IPS-NIHi11 (cell line): ENCODE measurements around the gene ACVR1.
"Not testable (repeated sequence)": the region's sequence is repeated elsewhere in the genome, so short reads cannot be mapped to it uniquely, and the experiment has no call there.

Experiments
- DNase-seq: peaks from one replicate; pipeline ENCODE4 v3.0.0; 2012; ENCODE audit warnings: mixed read lengths, low spot score

The ACVR1 gene

DNA sequence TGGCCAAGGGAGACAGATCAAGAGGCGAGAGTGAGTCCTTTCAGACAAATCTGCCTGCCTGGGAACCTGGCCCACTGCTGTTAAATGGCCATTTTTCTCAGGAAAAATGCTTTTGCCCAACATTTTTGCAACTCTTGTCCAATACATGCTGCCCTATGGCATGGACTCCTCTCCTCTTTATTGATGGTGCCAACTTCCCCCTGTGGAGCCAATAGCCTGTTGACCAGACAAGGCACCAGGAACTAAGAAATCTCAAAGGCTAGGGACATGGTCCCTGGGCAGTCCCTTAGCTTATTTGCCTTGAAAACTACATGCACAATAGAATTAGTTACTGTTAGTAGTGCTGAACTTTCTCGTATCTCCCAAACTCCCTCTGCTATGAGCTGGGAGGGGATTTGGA lies 155.6 kb downstream of the ACVR1 start:
- no peak for DNase-seq

DNA sequence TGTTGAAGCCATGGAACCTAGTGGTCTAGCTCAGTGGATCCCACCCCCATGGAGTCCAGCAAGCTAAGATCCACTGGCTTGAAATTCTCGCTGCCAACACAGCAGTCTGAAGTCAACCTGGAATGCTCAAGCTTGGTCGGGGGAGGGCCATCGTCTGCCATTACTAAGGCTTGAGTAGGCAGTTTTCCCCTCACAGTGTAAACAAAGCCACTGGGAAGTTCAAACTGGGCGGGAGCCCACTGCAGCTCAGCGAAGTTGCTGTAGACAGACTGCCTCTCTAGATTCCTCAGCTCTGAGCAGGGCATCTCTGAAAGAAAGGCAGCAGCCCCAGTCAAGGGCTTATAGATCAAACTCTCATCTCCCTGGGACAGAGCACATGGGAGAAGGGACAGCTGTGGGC lies 171.5 kb downstream of the ACVR1 start:
- DNase-seq, result not testable (repeated sequence)

DNA sequence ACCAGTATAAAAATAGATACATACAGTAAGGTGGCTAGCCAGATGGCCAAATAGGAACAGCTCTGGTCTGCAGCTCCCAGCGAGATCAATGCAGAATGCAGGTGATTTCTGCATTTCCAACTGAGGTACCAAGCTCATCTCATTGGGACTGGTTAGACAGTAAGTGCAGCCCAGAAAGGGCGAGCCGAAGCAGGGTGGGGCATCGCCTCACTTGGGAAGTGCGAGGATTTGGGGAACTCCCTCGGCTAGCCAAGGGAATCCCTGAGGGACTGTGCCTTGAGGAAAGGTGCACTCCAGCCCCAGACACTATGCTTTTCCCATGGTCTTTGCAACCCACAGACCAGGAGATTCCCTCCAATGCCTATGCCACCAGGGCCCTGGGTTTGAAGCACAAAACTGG lies 172.0 kb downstream of the ACVR1 start:
- DNase-seq, result not testable (repeated sequence)

DNA sequence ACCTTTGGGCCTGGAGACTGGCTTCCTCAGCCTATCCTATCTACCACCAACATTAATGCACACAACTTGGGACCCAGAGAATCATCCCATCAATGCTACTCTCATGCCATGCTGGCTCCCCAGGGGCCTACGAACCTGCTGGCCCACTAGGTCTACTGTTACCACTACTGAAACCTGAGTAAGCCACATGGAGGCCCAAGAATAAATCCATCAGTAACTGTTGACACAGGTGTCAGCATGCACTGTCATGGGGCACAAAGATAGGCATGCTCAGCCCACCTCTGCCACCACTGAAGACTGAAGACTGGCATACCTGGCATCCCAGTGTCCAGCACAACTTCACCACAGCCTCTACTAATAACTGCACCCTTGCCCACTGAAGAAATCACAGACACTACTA lies 176.3 kb downstream of the ACVR1 start:
- DNase-seq, result no peak

DNA sequence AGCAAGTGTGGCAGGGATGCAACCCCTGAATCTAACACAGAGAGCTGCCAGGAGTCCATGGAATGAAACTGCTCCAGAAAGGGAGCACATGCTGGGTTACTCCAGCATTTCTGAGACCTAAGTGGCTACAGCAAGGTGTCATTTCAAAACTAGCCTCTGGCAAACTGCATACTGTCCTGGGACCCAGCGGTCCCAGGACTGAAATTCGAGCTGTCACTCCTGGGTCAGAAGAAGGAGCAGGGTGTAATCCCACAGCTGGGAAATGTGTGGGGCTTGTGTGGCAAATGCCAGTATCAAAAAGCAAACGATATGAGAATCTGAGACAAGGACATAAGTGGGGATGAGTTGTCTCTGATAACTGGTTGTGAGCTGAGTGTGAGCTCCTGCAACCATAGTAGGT lies 177.1 kb downstream of the ACVR1 start:
- DNase-seq, result no peak

DNA sequence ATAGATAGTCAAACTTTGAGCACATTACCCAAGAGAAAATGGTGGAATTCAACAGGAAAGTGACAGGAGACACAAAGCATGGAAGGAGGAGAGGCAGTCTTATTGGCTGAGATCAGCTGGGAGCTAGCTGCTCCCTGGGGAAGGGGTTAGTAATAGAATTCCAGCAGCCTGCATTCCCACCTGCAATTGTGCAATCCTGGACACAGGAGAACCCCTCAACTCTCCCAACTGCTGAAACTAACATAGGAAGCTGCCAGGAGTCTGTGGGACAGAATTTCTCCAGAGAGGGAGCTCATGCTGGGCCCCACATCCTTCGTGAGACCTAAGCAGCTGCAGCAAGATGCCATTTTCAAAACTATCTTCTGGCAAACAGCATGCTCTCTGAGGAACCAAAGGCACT lies 177.7 kb downstream of the ACVR1 start:
- no peak for DNase-seq

DNA sequence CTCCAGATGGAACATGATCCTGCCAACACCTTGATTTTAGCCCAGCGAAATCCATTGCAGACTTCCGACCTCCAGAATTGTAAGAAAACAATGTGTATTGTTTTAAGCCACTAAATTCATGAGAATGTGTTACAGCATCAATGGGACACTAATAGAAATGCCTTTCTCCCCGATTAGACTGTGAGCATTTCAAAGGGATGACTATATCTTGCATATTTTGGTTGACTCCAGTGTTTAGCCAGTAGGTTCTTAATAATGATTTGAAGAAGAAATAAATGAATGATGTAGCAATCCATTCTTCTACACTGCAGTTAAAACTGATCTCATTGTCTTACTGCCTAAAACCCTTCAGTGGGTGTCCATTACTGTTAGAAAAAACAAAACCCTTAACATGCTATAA lies 180.1 kb downstream of the ACVR1 start:
- no peak for DNase-seq

DNA sequence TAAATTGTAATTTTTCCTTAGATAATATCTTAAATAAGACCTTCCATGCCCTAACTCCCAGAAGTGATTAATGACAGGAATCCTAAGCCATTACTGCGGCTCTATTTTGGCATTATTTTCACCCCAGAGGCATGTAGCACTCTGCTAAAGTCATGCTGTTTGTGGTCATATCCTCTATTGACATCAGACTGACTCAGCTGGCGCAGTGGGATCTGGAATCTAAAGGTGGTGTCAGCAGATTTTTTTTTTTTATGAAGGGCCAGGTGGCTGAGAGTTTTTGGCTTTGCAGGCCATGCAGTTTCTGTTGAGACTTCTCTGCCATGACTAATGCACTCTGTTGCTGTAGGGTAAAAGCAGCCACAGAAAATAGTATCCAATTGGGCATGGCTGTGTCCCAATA lies 183.4 kb downstream of the ACVR1 start:
- DNase-seq, result no peak

DNA sequence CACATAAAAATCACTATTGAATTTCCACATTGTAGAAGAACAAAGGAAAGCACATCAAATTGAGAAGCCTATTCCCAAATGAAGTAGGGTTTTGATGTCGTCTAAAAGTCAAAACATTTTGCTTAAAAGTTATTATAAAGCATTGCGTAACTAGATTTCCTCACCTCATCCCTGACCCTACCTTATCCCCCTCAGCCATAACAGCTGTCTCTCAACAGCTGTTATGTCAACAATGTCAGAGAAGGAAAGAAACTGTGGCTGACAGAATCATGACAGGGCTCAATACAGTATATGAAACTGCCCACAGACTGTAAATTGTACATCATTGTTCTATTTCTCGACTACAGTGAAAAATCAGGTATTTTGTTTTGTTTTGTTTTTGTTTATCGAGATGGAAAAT lies 184.4 kb downstream of the ACVR1 start:
- no peak for DNase-seq

DNA sequence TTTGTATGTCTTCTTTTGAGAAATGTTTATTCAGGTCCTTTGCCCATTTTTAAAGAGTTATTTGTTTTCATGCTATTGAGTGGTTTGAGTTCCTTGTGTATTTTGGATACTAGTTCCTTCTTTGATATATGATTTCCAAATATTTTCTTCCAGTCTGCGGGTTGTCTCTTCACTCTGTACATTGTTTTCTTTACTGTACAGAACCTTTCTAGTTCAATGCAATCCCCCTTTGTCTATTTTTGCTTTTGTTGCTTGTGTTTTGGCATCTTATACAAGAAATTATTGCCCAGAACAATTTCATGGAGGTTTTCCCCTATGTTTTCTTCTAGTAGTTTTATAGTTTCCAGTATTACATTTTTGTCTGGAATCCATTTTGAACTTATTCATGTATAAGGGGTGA lies 185.0 kb downstream of the ACVR1 start:
- no peak for DNase-seq
